Measurements from ENCODE around the gene SCYGR5.
A peak's percentile ranks its signal among the peaks of the same experiment; 100 is the strongest.
"Not testable (repeated sequence)": the region's sequence is repeated elsewhere in the genome, so short reads cannot be mapped to it uniquely, and the experiment has no call there.

The SCYGR5 gene

GRCh38 chr2:227643990-227644551, 22.5 kb upstream of the SCYGR5 start:
- no peak overlapping the region for H3K9ac ChIP-seq (ENCODE audit: low read depth, low read length)
- H3K36me3 ChIP-seq (ENCODE audit: insufficient read depth, low read length) = no peaks in the 10 kb centered on the region
- no peaks in the 10 kb centered on the region for H3K9me3 ChIP-seq (ENCODE audit: insufficient read depth, low read depth, low read length)
- 70% methylated on average over 5 of the region's 5 CpGs for WGBS
- no peak overlapping the region for H3K27ac ChIP-seq (ENCODE audit: low read depth, low read length)
- H3K27me3 ChIP-seq (ENCODE audit: insufficient read depth, low read length) = no peaks in the 10 kb centered on the region
- H3K4me3 ChIP-seq (ENCODE audit: low read length) = no peak overlapping the region
- 0 out of 2 replicates have a peak, but pooled peaks cover 5% of the 10 kb centered on the region for H3K4me1 ChIP-seq (ENCODE audit: insufficient read depth, low read length)

- Histone ChIP-seq H3K9ac (ENCODE audit: low read depth, low read length) (no peak overlapping the region), H3K9me3 (ENCODE audit: insufficient read depth, low read depth, low read length) (no peaks in the 10 kb centered on the region), H3K36me3 (ENCODE audit: insufficient read depth, low read length) (no peaks in the 10 kb centered on the region), H3K4me1 (ENCODE audit: insufficient read depth, low read length) (no peaks in the 10 kb centered on the region), H3K4me3 (ENCODE audit: low read length) (no peak overlapping the region), H3K27ac (ENCODE audit: low read depth, low read length) (no peak overlapping the region), H3K27me3 (ENCODE audit: insufficient read depth, low read length) (no peaks in the 10 kb centered on the region)
- 88% methylated on average over 3 of the region's 4 CpGs for WGBS
Measured at GRCh38 chr2:227653419-227653818, 13.2 kb upstream of the SCYGR5 start.

DNA sequence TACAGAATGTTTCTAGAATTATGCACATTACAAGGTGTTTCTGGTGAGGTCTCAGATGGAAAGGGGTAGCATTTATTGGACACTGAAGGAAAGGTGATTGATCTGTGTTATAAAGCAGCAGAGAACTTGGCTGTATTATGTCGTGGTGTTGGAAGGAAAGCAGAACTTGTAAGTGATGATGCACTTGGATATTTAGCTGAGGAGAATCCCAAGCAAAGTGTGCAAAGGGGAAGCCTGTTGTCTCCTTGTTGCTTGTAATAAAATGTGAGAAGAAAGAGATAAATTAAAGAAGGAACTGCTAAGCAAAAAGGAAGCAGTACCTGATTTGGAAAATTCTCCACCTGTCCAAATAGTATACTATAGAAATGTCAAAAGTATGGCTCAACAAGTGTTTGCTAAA, 12.2 kb upstream of the SCYGR5 start:
- Histone ChIP-seq H3K4me1 (ENCODE audit: insufficient read depth, low read length) (no peaks in the 10 kb centered on the region), H3K4me3 (ENCODE audit: low read length) (no peak overlapping the region), H3K27me3 (ENCODE audit: insufficient read depth, low read length) (no peaks in the 10 kb centered on the region), H3K9ac (ENCODE audit: low read depth, low read length) (no peak overlapping the region), H3K9me3 (ENCODE audit: insufficient read depth, low read depth, low read length) (no peaks in the 10 kb centered on the region), H3K36me3 (ENCODE audit: insufficient read depth, low read length) (no peaks in the 10 kb centered on the region), H3K27ac (ENCODE audit: low read depth, low read length) (no peak overlapping the region)
- 86% methylated on average over 1 of the region's 1 CpG for WGBS

DNA sequence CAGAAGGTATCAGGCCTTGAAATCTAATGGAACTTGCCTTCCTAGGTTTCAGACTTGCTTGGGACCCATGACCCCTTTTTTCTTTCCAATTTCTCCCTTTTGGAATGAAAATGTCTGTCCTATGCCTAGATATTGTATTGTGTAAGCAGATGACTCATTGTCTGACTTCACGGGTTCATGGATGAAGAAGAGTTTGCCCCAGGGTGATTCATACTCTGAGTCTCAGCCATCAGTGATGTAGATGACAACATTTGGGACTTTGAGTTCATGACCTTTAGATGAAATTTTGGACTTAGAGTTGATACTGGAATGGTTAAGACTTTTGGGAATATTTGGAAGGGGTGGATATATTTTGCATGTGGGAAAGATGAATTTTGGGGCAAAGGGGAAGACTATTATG, 11.2 kb upstream of the SCYGR5 start:
- Histone ChIP-seq H3K4me3 (ENCODE audit: low read length) (no peak overlapping the region), H3K9ac (ENCODE audit: low read depth, low read length) (no peak overlapping the region), H3K27ac (ENCODE audit: low read depth, low read length) (no peak overlapping the region), H3K36me3 (ENCODE audit: insufficient read depth, low read length) (no peaks in the 10 kb centered on the region), H3K9me3 (ENCODE audit: insufficient read depth, low read depth, low read length) (no peaks in the 10 kb centered on the region), H3K27me3 (ENCODE audit: insufficient read depth, low read length) (no peaks in the 10 kb centered on the region), H3K4me1 (ENCODE audit: insufficient read depth, low read length) (no peaks in the 10 kb centered on the region)
- 89% methylated on average over 1 of the region's 1 CpG for WGBS

DNA sequence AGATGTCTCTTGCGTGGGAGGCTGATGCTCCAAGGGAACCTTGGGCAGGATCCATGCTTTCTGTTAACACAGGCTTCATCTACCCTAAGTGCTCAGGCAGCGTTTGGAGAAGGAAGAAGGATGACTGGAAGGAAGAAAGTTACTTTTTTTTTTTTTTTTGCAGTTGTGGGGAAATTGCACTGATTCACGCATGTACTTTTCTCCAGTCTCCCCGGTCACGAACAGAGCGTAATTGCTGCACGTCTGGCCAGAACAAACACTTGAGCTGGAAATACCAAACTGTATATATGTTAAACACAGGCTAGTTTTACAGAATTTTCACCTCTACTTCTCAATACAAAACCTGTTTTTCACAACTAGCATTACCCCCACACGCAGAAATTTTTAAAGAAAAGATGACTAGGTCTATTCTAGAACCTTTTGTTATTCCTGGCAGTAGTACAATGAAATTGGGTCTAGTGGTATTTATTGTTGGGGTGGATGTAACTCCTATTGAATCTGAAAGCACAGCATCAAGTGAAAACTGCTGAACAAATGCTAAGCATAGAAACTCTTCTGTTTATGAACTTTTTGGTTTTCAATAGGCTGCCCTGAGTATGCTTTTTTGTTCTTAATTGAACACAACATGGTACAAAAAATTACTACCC, 9.3 kb upstream of the SCYGR5 start:
- H3K27ac ChIP-seq (ENCODE audit: low read depth, low read length) = no peak overlapping the region
- 89% methylated on average over 7 of the region's 8 CpGs for WGBS
- no peaks in the 10 kb centered on the region for H3K27me3 ChIP-seq (ENCODE audit: insufficient read depth, low read length)
- no peak overlapping the region for H3K4me3 ChIP-seq (ENCODE audit: low read length)
- no peaks in the 10 kb centered on the region for H3K9me3 ChIP-seq (ENCODE audit: insufficient read depth, low read depth, low read length)
- H3K4me1 ChIP-seq (ENCODE audit: insufficient read depth, low read length) = peaks cover 14% of the 10 kb centered on the region
- H3K9ac ChIP-seq (ENCODE audit: low read depth, low read length) = no peak overlapping the region
- no peaks in the 10 kb centered on the region for H3K36me3 ChIP-seq (ENCODE audit: insufficient read depth, low read length)

DNA sequence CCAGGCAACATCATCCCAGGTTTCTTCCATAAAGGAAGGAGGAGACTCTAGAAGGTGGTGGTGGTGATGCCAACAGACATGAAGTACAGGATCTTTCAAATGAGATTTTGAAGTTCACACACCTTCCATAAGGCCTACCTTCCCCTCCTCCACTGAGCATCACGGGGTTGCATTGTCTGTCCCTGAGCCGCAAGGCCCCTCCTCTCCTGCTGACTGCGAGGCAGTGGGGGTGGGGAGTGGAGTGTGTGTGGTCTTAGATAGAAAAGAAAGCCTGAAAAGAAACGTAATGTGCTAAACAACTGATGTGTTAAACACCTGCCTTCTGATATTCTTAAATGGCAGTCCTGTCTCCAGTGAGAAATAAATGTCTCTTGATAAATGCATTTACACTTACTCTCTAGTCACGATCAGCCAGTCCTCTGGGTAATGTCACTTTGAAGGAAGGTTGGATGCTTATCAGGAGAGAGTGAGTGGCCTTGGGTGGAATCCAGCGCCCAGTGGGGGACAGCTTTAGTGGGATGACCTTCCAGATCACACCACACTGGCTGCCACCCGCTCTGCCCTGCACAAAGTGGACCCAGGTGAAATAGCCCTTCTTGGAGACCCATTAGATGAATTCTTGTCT, 5.5 kb upstream of the SCYGR5 start:
- H3K4me3 ChIP-seq (ENCODE audit: low read length) = no peak overlapping the region
- no peaks in the 10 kb centered on the region for H3K36me3 ChIP-seq (ENCODE audit: insufficient read depth, low read length)
- 37% methylated on average over 7 of the region's 7 CpGs for WGBS
- H3K4me1 ChIP-seq (ENCODE audit: insufficient read depth, low read length) = peaks cover 14% of the 10 kb centered on the region
- H3K27ac ChIP-seq (ENCODE audit: low read depth, low read length) = peak overlapping the region; percentile 28; the same call in 1 of the 2 replicates
- no peak overlapping the region for H3K9ac ChIP-seq (ENCODE audit: low read depth, low read length)
- H3K9me3 ChIP-seq (ENCODE audit: insufficient read depth, low read depth, low read length) = no peaks in the 10 kb centered on the region
- no peaks in the 10 kb centered on the region for H3K27me3 ChIP-seq (ENCODE audit: insufficient read depth, low read length)

DNA sequence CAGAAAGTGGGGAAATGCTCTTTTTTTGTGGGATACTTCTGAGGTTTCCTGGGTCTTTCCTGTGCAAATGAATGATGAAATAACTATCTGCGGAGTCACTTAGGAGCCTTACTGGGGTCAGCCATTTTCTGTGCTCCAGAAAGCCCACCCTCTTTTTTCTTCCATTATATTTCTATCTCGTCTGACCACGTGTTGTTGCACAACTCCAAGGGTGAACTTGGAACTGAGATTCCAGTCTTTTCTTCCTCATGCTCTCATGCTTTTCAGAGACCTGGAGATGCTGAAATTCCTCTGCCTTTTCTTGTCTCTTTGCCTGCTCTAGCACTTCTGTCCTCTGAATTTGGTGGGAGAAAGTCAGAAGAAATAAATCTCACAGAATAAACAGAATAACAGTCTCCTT, 4.8 kb upstream of the SCYGR5 start:
- Histone ChIP-seq H3K4me1 (ENCODE audit: insufficient read depth, low read length) (peaks cover 14% of the 10 kb centered on the region), H3K27ac (ENCODE audit: low read depth, low read length) (no peak overlapping the region), H3K9ac (ENCODE audit: low read depth, low read length) (no peak overlapping the region), H3K9me3 (ENCODE audit: insufficient read depth, low read depth, low read length) (no peaks in the 10 kb centered on the region), H3K36me3 (ENCODE audit: insufficient read depth, low read length) (no peaks in the 10 kb centered on the region), H3K4me3 (ENCODE audit: low read length) (no peak overlapping the region), H3K27me3 (ENCODE audit: insufficient read depth, low read length) (no peaks in the 10 kb centered on the region)
- 76% methylated on average over 3 of the region's 3 CpGs for WGBS

DNA sequence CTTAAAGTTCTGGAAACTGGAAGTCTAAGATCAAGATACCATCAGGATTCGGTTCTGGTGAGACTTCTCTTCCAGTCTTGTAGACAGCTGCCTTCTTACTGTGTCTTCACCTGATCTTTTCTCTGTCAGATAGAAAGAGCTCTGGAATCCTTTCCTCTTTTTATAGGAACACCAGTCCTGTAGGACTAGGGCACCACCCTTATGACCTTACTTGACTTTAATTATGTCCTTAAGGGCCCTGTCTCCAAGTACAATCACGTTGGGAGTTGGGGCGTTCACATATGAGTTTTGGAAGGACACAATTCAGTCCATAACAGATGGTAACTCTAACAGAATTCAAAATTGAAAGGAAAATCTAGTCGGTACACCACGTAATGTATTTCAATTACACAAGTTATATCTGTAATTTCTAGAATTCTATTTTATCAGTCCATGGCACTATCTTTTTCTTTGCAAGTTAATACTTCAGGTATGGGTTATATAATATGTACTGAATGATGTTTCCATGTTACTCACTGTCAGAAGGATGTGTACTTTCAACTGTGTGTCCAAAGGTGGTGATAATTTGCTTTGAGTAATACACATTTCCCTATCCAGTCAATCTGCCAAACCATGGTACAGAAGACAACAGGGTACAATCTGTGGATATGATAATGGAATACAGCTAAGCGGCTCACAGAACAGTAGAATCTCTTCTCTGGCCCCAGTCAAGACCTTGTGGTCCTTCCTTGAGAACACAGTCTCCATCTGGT, 1.2 kb upstream of the SCYGR5 start:
- Histone ChIP-seq H3K9ac (ENCODE audit: low read depth, low read length) (no peak overlapping the region), H3K4me3 (ENCODE audit: low read length) (no peak overlapping the region), H3K4me1 (ENCODE audit: insufficient read depth, low read length) (peaks cover 14% of the 10 kb centered on the region), H3K36me3 (ENCODE audit: insufficient read depth, low read length) (no peaks in the 10 kb centered on the region), H3K27me3 (ENCODE audit: insufficient read depth, low read length) (no peaks in the 10 kb centered on the region), H3K27ac (ENCODE audit: low read depth, low read length) (no peak overlapping the region), H3K9me3 (ENCODE audit: insufficient read depth, low read depth, low read length) (no peaks in the 10 kb centered on the region)
- 96% methylated on average over 6 of the region's 6 CpGs for WGBS

- H3K9me3 ChIP-seq (ENCODE audit: insufficient read depth, low read depth, low read length) = no peaks in the 10 kb centered on the region
- WGBS = 83% methylated on average over 3 of the region's 3 CpGs
- H3K27me3 ChIP-seq (ENCODE audit: insufficient read depth, low read length) = no peaks in the 10 kb centered on the region
- no peak overlapping the region for H3K9ac ChIP-seq (ENCODE audit: low read depth, low read length)
- H3K4me1 ChIP-seq (ENCODE audit: insufficient read depth, low read length) = peaks cover 9% of the 10 kb centered on the region
- no peak overlapping the region for H3K27ac ChIP-seq (ENCODE audit: low read depth, low read length)
- H3K36me3 ChIP-seq (ENCODE audit: insufficient read depth, low read length) = no peaks in the 10 kb centered on the region
- H3K4me3 ChIP-seq (ENCODE audit: low read length) = no peak overlapping the region
Measured at GRCh38 chr2:227671170-227671905, 4.7 kb downstream of the SCYGR5 start.

- whole genome bisulfite sequencing = 92% methylated on average over 5 of the region's 5 CpGs
- not testable (repeated sequence) for H3K9me3 ChIP-seq (ENCODE audit: insufficient read depth, low read depth, low read length); H3K36me3 ChIP-seq (ENCODE audit: insufficient read depth, low read length); H3K4me3 ChIP-seq (ENCODE audit: low read length); H3K27ac ChIP-seq (ENCODE audit: low read depth, low read length); H3K4me1 ChIP-seq (ENCODE audit: insufficient read depth, low read length); H3K9ac ChIP-seq (ENCODE audit: low read depth, low read length); H3K27me3 ChIP-seq (ENCODE audit: insufficient read depth, low read length)
Measured at GRCh38 chr2:227673620-227674019, 7.0 kb downstream of the SCYGR5 start.

DNA sequence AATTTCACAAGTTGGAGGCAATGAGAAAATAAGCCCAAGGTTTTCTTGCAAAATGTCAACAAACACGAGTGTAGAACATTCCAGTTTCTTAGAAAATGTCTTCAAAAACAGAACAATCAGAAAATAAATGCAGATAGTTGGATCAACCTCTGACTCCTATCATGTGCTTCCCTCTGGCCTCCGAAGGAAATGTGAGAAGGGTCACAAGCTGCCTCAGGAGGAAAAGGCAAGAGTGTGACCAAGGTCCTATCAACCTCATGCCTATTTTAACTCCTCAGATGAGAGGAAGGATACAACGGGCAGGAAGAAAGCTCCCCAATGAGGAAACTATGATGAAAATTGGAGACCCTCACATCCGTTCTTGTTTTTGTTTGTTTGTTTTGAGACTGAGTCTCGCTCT, 7.9 kb downstream of the SCYGR5 start:
- 95% methylated on average over 5 of the region's 5 CpGs for WGBS
- no peaks in the 10 kb centered on the region for H3K9me3 ChIP-seq (ENCODE audit: insufficient read depth, low read depth, low read length)

More for the DNA sequence above, 7.9 kb downstream of the SCYGR5 start:
- Histone ChIP-seq H3K9ac (ENCODE audit: low read depth, low read length) (no peak overlapping the region), H3K36me3 (ENCODE audit: insufficient read depth, low read length) (no peaks in the 10 kb centered on the region), H3K4me1 (ENCODE audit: insufficient read depth, low read length) (peaks cover 9% of the 10 kb centered on the region), H3K4me3 (ENCODE audit: low read length) (no peak overlapping the region), H3K27me3 (ENCODE audit: insufficient read depth, low read length) (no peaks in the 10 kb centered on the region), H3K27ac (ENCODE audit: low read depth, low read length) (no peak overlapping the region)
